ENCODE results near the gene STYXL1.

DNA sequence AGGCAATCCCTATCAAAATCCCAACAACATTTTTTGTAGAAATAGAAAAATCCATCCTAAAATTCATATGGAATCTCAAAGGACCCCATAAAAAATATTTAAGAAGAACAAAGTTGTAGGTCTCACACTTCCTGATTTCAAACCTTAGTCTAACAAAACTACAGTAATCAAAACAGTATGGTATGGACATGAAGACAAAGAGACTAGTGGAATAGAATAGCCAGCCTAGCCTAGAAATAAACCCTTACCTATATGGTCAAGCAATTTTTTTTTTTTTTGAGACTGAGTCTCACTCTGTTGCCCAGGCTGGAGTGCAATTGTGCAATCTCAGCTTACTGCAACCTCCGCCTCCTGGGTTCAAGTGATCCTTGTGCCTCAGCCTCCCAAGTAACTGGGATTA is 49.8 kb downstream of the STYXL1 start:
- TF ChIP-seq POLR2A (IDR thresholded peaks at IDR 0.05), result no peak
- TF ChIP-seq, protein P1, sequence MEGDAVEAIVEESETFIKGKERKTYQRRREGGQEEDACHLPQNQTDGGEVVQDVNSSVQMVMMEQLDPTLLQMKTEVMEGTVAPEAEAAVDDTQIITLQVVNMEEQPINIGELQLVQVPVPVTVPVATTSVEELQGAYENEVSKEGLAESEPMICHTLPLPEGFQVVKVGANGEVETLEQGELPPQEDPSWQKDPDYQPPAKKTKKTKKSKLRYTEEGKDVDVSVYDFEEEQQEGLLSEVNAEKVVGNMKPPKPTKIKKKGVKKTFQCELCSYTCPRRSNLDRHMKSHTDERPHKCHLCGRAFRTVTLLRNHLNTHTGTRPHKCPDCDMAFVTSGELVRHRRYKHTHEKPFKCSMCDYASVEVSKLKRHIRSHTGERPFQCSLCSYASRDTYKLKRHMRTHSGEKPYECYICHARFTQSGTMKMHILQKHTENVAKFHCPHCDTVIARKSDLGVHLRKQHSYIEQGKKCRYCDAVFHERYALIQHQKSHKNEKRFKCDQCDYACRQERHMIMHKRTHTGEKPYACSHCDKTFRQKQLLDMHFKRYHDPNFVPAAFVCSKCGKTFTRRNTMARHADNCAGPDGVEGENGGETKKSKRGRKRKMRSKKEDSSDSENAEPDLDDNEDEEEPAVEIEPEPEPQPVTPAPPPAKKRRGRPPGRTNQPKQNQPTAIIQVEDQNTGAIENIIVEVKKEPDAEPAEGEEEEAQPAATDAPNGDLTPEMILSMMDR (IDR thresholded peaks at IDR 0.05), result no peak
- no peak for TF ChIP-seq EP300 (IDR thresholded peaks at IDR 0.05)
- TF ChIP-seq POLR2AphosphoS5 (IDR thresholded peaks at IDR 0.05), result no peak

Data from sigmoid colon (tissue), 4 donors.